Parathyroid adenoma (tissue), 2 donors: ENCODE results near the gene FLT3LG.

Experiments used
- H2AFZ ChIP-seq: fragments of 300-600 bp; sonication (generic); one replicate; pipeline ENCODE4 v1.7.0; 2017; ENCODE audit warnings: antibody characterized with exemption, mild to moderate bottlenecking
- H3K27ac ChIP-seq: fragments of 300-600 bp; sonication (generic); one replicate; pipeline ENCODE4 v1.7.0; 2017
- H3K27me3 ChIP-seq: fragments of 300-600 bp; sonication (generic); one replicate; pipeline ENCODE4 v1.7.0; 2017; ENCODE audit warnings: low read length; ENCODE audit not compliant: control insufficient read depth, insufficient read depth
- H3K36me3 ChIP-seq: fragments of 300-600 bp; sonication (generic); one replicate; pipeline ENCODE4 v1.7.0; 2017; ENCODE audit warnings: low read length; ENCODE audit not compliant: control insufficient read depth, insufficient read depth
- H3K4me1 ChIP-seq: fragments of 300-600 bp; sonication (generic); one replicate; pipeline ENCODE4 v1.7.0; 2017; ENCODE audit warnings: control low read depth
- H3K4me2 ChIP-seq: fragments of 300-600 bp; sonication (generic); one replicate; pipeline ENCODE4 v1.7.0; 2017; ENCODE audit warnings: low read length
- H3K4me3 ChIP-seq: fragments of 300-600 bp; sonication (generic); one replicate; pipeline ENCODE4 v1.7.0; 2017; ENCODE audit warnings: low read depth, low read length
- H3K79me2 ChIP-seq: fragments of 300-600 bp; sonication (generic); one replicate; pipeline ENCODE4 v1.7.0; 2017; ENCODE audit warnings: control low read depth
- H3K9ac ChIP-seq: fragments of 300-600 bp; sonication (generic); one replicate; pipeline ENCODE4 v1.7.0; 2017; ENCODE audit warnings: mild to moderate bottlenecking
- H3K9me3 ChIP-seq: fragments of 300-600 bp; sonication (generic); one replicate; pipeline ENCODE4 v1.7.0; 2017; ENCODE audit warnings: low read length; ENCODE audit not compliant: control insufficient read depth
- TF ChIP-seq, protein P1 (sequence below): fragments of 300-600 bp; sonication (generic); IDR thresholded peaks from one replicate; pipeline ENCODE4 v1.7.0; 2017; ENCODE audit warnings: antibody characterized with exemption, mild to moderate bottlenecking
- donor health status: primary hyperparathyroidism.

Gene FLT3LG

DNA sequence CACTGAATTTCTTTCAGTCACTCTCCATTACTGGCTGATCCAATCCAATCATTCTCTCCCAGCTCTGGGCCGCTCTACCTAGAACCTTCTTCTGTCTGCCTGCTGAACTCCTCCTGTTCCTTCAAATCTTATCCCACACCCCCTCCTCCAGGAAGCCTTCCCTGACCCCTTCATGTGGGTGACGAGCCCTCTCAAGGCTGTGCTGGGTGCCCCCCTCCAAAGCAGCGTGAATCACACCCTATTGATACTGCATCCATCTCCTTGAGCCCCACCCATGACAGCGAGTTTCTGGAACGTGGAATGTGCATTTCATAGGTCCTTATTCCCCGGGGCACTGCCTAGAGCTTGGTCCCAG lies 25.6 kb upstream of the FLT3LG start:
- Histone ChIP-seq H2AFZ (no peak overlapping the region), H3K4me3 (no peak overlapping the region), H3K4me2 (no peak overlapping the region)

DNA sequence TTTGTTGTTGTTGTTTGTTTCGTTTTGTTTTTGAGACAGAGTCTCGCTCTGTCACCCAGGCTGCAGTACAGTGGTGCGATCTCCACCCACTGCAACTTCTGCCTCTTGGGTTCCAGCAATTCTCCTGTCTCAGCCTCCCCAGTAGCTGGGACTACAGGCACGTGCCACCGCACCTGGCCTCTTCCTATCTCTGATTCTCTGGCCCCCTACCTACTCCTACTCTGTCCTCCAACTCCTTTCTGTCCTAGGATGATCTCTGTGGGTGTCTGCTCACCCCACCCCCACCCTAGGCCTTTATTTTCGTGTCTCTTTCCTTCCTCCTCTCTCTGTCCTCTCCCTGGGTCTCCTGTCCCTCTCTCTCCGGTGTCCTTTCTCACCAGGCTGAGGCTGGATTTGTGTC lies 23.6 kb upstream of the FLT3LG start:
- H3K4me1 ChIP-seq = no peaks in the 10 kb centered on the region
- TF ChIP-seq, protein P1, sequence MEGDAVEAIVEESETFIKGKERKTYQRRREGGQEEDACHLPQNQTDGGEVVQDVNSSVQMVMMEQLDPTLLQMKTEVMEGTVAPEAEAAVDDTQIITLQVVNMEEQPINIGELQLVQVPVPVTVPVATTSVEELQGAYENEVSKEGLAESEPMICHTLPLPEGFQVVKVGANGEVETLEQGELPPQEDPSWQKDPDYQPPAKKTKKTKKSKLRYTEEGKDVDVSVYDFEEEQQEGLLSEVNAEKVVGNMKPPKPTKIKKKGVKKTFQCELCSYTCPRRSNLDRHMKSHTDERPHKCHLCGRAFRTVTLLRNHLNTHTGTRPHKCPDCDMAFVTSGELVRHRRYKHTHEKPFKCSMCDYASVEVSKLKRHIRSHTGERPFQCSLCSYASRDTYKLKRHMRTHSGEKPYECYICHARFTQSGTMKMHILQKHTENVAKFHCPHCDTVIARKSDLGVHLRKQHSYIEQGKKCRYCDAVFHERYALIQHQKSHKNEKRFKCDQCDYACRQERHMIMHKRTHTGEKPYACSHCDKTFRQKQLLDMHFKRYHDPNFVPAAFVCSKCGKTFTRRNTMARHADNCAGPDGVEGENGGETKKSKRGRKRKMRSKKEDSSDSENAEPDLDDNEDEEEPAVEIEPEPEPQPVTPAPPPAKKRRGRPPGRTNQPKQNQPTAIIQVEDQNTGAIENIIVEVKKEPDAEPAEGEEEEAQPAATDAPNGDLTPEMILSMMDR = no peak
- H3K27ac ChIP-seq = no peak overlapping the region
- H3K9ac ChIP-seq = no peak overlapping the region
- no peaks in the 10 kb centered on the region for H3K27me3 ChIP-seq
- H3K9me3 ChIP-seq = no peaks in the 10 kb centered on the region
- no peaks in the 10 kb centered on the region for H3K79me2 ChIP-seq
- H3K36me3 ChIP-seq = no peaks in the 10 kb centered on the region
- peak overlapping the region; percentile 18 for H3K4me2 ChIP-seq
- H2AFZ ChIP-seq = no peak overlapping the region
- no peak overlapping the region for H3K4me3 ChIP-seq

More for the DNA sequence above, 25.6 kb upstream of the FLT3LG start:
- no peaks in the 10 kb centered on the region for H3K79me2 ChIP-seq
- no peaks in the 10 kb centered on the region for H3K36me3 ChIP-seq
- no peak overlapping the region for H3K9ac ChIP-seq
- TF ChIP-seq, protein P1 = no peak
- no peaks in the 10 kb centered on the region for H3K27me3 ChIP-seq
- no peaks in the 10 kb centered on the region for H3K9me3 ChIP-seq
- no peak overlapping the region for H3K27ac ChIP-seq
- H3K4me1 ChIP-seq = no peaks in the 10 kb centered on the region

DNA sequence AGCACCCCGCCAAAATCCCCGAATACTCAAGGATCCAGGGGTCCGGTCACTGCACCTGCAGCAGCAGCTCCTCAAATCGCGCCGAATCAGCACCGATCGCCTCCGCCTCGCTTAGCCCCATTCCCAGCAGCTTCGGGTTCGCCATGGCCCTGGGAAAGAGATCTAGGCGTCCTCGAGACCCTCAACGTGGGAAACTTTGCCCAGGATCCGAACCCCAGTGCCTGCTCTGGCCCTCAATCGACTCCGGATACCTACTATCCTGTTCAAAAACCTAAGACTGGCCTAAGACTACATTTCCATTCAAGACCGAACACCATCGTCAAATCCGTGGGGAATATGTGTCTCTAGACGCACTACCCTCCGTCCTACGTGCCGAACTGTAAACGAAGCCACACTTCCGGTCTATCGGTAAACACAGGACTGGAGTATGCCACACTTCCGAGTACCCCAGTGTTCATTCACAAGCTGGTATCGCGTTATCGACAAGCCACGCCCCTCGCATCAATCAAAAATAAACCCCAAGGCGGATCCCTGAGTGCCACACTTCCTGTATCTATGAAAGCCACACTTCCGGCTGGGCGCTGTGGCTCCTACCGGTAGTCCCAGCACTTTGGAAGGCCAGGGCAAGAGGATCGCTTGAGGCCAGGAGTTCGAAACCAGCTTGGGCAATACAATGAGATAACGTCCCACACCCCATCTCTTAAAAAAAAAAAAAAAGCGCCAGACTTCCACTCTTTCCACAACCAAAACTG lies 22.4 kb upstream of the FLT3LG start, which contains the start of gene PIH1D1:
Gene PIH1D1 (minus strand): TSS at position 385 of the 752 bp plus-strand sequence. CDS start 240 bp downstream, at position 145.
- Histone ChIP-seq H3K27ac (peak within 1 kb of the TSS; percentile 85), H3K4me1 (no peaks in the 10 kb centered on the region), H3K27me3 (no peaks in the 10 kb centered on the region), H3K79me2 (no peaks in the 10 kb centered on the region), H2AFZ (peak within 1 kb of the TSS; percentile 95), H3K4me2 (peak within 1 kb of the TSS; percentile 100), H3K9ac (peak within 1 kb of the TSS; percentile 50), H3K9me3 (no peaks in the 10 kb centered on the region), H3K4me3 (peak within 1 kb of the TSS; percentile 96), H3K36me3 (no peaks in the 10 kb centered on the region)
- TF ChIP-seq, protein P1 = peak; percentile 15

DNA sequence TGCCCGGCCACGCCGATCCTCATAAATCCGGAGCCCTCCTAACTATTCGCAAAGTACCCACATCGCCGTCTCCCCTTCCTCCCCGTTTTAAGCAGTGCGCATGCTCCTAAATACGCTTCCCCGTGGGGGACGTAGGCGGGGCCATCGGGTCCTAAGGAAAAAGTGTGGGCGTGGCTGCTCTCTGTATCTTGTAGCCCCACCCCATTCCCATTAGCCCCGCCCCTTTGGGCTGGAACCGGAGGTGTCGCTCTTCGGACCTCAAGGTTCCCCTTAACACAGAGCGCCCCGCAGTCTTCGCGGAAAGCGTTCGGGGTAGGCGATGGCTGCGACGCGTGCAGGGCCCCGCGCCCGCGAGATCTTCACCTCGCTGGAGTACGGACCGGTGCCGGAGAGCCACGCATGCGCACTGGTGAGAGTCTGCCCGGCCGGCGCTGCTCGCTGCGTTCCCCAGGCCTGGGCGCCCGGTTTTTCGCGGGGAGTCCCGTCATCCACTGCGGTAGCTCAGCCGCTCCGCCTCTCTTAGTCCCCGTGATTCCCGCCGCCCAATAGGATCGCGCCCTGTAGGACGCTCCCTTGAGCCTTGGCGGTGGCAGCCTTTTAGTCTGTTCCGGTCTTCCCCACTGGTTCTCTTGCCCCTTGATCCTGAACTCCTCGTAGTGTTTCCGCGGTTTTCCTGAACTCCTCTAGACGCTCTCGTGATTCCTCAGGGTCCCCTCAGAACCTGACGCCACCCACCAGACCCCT lies 20.8 kb upstream of the FLT3LG start, which contains the start of gene ALDH16A1:
Gene ALDH16A1 (plus strand): TSS at position 213 of the 744 bp plus-strand sequence. CDS start 107 bp downstream, at position 320.
- TF ChIP-seq, protein P1 = no peak
- Histone ChIP-seq H3K27me3 (no peaks in the 10 kb centered on the region), H3K4me2 (peak within 1 kb of the TSS; percentile 100), H2AFZ (peak within 1 kb of the TSS; percentile 95), H3K9me3 (no peaks in the 10 kb centered on the region), H3K4me1 (no peaks in the 10 kb centered on the region), H3K9ac (peak within 1 kb of the TSS; percentile 20), H3K4me3 (peak within 1 kb of the TSS; percentile 96), H3K27ac (peak within 1 kb of the TSS; percentile 85), H3K79me2 (no peaks in the 10 kb centered on the region), H3K36me3 (no peaks in the 10 kb centered on the region)
